ENCODE results near the gene VWCE. TPM values are rescaled to one million over a fixed set of nuclear protein-coding genes. Genes with fewer than 3 reads are reported as not detected.
A peak's percentile ranks its signal among the peaks of the same experiment; 100 is the strongest.

Gene VWCE
- total and polyA plus RNA-seq, 9 of the 15 experiments (the other 6 are each of a cell fraction or from before 2014, with no cell fraction given): 0.06 to 1.6 (median 0.63) TPM; not detected in 1

DNA sequence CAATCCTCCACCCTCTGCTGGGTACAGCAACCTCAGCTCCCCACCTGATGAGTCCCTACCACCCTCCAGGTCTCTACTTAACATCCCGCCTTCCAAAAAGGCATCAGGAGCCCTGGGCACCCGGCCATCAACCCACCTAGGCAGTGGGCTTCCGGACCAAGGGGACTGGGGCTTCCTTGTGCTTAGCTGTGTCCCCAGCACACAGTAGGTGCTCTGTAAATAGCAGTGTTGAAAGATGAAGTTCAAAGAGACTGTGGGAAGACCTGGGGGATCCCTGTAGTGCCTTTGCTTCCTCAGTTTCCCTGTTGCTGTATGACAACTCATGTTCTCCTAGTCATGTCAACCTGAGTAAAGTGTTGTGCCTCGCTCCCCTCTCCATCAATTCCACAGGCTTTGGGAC lies 21.0 kb downstream of the VWCE start:
- intact Hi-C loops (cut with micrococcal nuclease) (no loop called here), in situ Hi-C loops (cut with MboI) (no loop called here)
- Histone ChIP-seq H3K9me1 (ENCODE audit: control insufficient read depth, insufficient read depth, low read length) (no peaks in the 10 kb centered on the region), H3K79me2 (ENCODE audit: control insufficient read depth, insufficient read depth, low read length) (no peaks in the 10 kb centered on the region), H3K36me3 (ENCODE audit: control insufficient read depth, insufficient read depth, low read length) (no peaks in the 10 kb centered on the region), H3K27ac (ENCODE audit: extremely low read depth, low read depth, low read length) (no peak overlapping the region), H3K4me2 (ENCODE audit: insufficient read depth, low read length) (no peak overlapping the region), H3K27me3 (ENCODE audit: control insufficient read depth in 2 of 2, insufficient read depth in 2 of 2, low read length in 2 of 2) (no peaks in the 10 kb centered on the region), H3K9ac (ENCODE audit: insufficient read depth in 1 of 2, low read depth in 2 of 2, low read length in 2 of 2) (0 out of 4 replicates have a peak overlapping the region, but pooled peaks of 1 of the 2 experiments have one; percentile 37), H2AFZ (ENCODE audit: low read depth, low read length) (no peak overlapping the region), H3K4me3 (no peak overlapping the region), H3K9me3 (replicated peaks; ENCODE audit: control insufficient read depth, insufficient read depth, low read depth, low read length) (no peaks in the 10 kb centered on the region), H4K20me1 (replicated peaks; ENCODE audit: control insufficient read depth, insufficient read depth, low read length) (no peaks in the 10 kb centered on the region), H3K4me1 (replicated peaks in 1 of 2; ENCODE audit: control insufficient read depth in 2 of 2, insufficient read depth in 2 of 2, low read length in 2 of 2) (peaks cover 0 to 9% of the 10 kb centered on the region in 2 experiments; a peak in 2 of 5 replicates)
- 71% methylated on average over 4 of the region's 4 CpGs for WGBS (ENCODE audit: insufficient coverage, low coverage, missing lambda C conversion rate)
- ATAC-seq (no peak), DNase-seq (ENCODE audit: extremely low read depth in 1 of 4, low spot score in 3 of 4) (peak in 1 of 4 experiments; percentile 3), FAIRE-seq (no peak)
- TF ChIP-seq ZKSCAN1 (IDR thresholded peaks at IDR 0.05; ENCODE audit: low read depth, low read length): peak; percentile 87
- no peak for TF ChIP-seq RAD21 (CRISPR knock-in tag; conservative IDR thresholded peaks at IDR 0.05 in 1 of 2, IDR thresholded peaks at IDR 0.05 in 1 of 2)
- ChIA-PET CTCF (ENCODE audit: low intra/inter-chr PET ratio) (no interaction called here), POLR2A (interaction anchor here (1.0 kb wide), 1 partner anchor 9 kb away, joined by 4 read pairs; no protein-coding TSS in a partner anchor)
- no TSS peak for BruUV-seq (replicated peaks)

DNA sequence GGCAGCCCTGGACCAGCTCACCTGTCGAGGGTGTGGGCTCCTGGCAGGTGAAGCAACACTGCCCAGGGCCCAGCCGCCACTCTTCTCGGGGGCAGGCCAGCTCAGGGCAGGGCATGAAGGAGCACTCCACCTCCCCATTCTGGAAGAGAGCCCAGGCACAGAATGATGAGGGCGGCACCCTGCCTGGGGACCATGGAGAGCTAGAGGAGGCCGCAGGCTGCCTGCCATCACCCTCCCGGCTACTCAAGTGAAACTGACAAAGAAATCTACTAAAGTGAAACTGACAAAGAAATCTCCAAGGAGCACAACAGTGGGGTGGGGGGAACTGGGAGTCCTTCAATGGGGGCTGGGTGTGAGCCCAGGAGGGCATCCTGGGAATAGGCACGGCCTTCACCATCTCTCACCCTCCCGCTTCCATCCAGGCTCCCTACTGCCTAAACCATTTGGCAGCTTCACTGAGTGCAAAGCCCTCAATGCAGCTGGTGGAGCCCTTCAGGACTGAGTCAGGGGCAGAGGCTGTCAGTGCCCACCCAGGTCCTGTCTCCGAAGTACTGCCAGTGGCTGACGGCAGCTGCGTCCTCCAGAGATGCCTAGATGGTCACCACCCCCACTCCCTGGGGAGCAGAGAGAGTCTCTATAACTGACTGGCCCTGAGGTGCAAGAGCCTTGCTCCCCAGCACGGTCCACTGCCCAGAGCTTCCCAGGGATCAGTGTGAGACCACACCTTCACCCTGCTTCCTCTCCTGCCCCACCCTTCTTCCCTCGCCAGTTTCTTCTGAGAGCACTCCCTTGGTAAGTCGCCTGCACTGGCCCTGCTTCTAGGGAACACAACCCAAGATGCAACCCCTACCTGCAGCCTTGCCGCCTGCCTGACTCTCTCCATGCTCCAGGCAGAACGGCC lies 21.7 kb downstream of the VWCE start:
- CTCF ChIA-PET (ENCODE audit: low intra/inter-chr PET ratio): interaction anchor here (0.6 kb wide), 1 partner anchor 474 kb away, joined by 3 read pairs; no protein-coding TSS in a partner anchor
- peaks cover 0 to 14% of the 10 kb centered on the region in 2 experiments; a peak in 3 of 5 replicates for H3K4me1 ChIP-seq (replicated peaks in 1 of 2; ENCODE audit: control insufficient read depth in 2 of 2, insufficient read depth in 2 of 2, low read length in 2 of 2)
- H3K4me2 ChIP-seq (ENCODE audit: insufficient read depth, low read length): no peak overlapping the region
- no peaks in the 10 kb centered on the region for H3K79me2 ChIP-seq (ENCODE audit: control insufficient read depth, insufficient read depth, low read length)
- H3K4me3 ChIP-seq: no peak overlapping the region
- H2AFZ ChIP-seq (ENCODE audit: low read depth, low read length): no peak overlapping the region
- no peaks in the 10 kb centered on the region for H4K20me1 ChIP-seq (replicated peaks; ENCODE audit: control insufficient read depth, insufficient read depth, low read length)
- H3K9ac ChIP-seq (ENCODE audit: insufficient read depth in 1 of 2, low read depth in 2 of 2, low read length in 2 of 2): 0 out of 4 replicates have a peak overlapping the region, but pooled peaks of 1 of the 2 experiments have one; percentile 23
- FAIRE-seq (no peak), DNase-seq (ENCODE audit: extremely low read depth in 1 of 4, low spot score in 3 of 4) (peak in 1 of 4 experiments; percentile 3), ATAC-seq (peak; percentile 56)
- in situ Hi-C loops (cut with MboI) (no loop called here), intact Hi-C loops (cut with micrococcal nuclease) (no loop called here)
- H3K36me3 ChIP-seq (ENCODE audit: control insufficient read depth, insufficient read depth, low read length): no peaks in the 10 kb centered on the region
- POLR2A ChIA-PET: no interaction called here
- no peaks in the 10 kb centered on the region for H3K27me3 ChIP-seq (ENCODE audit: control insufficient read depth in 2 of 2, insufficient read depth in 2 of 2, low read length in 2 of 2)
- H3K9me1 ChIP-seq (ENCODE audit: control insufficient read depth, insufficient read depth, low read length): no peaks in the 10 kb centered on the region
- H3K27ac ChIP-seq (ENCODE audit: extremely low read depth, low read depth, low read length): no peak overlapping the region
- H3K9me3 ChIP-seq (replicated peaks; ENCODE audit: control insufficient read depth, insufficient read depth, low read depth, low read length): no peaks in the 10 kb centered on the region
- WGBS (ENCODE audit: insufficient coverage, low coverage, missing lambda C conversion rate): 57% methylated on average over 12 of the region's 16 CpGs
- no TSS peak for BruUV-seq (replicated peaks)
- TF ChIP-seq TBL1XR1 (IDR thresholded peaks at IDR 0.05; ENCODE audit: low read length in 2 of 2) (no peak), RBM17 (IDR thresholded peaks at IDR 0.05; ENCODE audit: borderline replicate concordance, low read depth, low read length) (no peak), KLF10 (CRISPR knock-in tag; IDR thresholded peaks at IDR 0.05) (no peak), NFE2L1 (tag; IDR thresholded peaks at IDR 0.05; ENCODE audit: borderline replicate concordance, low read depth) (no peak), ZKSCAN3 (CRISPR knock-in tag; IDR thresholded peaks at IDR 0.05) (no peak)
- TF ChIP-seq, protein P1, sequence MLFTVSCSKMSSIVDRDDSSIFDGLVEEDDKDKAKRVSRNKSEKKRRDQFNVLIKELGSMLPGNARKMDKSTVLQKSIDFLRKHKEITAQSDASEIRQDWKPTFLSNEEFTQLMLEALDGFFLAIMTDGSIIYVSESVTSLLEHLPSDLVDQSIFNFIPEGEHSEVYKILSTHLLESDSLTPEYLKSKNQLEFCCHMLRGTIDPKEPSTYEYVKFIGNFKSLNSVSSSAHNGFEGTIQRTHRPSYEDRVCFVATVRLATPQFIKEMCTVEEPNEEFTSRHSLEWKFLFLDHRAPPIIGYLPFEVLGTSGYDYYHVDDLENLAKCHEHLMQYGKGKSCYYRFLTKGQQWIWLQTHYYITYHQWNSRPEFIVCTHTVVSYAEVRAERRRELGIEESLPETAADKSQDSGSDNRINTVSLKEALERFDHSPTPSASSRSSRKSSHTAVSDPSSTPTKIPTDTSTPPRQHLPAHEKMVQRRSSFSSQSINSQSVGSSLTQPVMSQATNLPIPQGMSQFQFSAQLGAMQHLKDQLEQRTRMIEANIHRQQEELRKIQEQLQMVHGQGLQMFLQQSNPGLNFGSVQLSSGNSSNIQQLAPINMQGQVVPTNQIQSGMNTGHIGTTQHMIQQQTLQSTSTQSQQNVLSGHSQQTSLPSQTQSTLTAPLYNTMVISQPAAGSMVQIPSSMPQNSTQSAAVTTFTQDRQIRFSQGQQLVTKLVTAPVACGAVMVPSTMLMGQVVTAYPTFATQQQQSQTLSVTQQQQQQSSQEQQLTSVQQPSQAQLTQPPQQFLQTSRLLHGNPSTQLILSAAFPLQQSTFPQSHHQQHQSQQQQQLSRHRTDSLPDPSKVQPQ (CRISPR knock-in tag; IDR thresholded peaks at IDR 0.05; ENCODE audit: borderline replicate concordance): no peak
